Measurements from ENCODE around the gene ZNF132.
"Not testable (repeated sequence)": the region's sequence is repeated elsewhere in the genome, so short reads cannot be mapped to it uniquely, and the experiment has no call there.

Gene ZNF132

GRCh38 chr19:58407658-58408151, 32.2 kb downstream of the ZNF132 start:
- peak overlapping the region; percentile 83 for H3K4me3 ChIP-seq (ENCODE audit: control insufficient read depth, low read depth, low read length)
- peak; percentile 47 for DNase-seq (ENCODE audit: low read depth)
- no peak for TF ChIP-seq CTCF (conservative IDR thresholded peaks at IDR 0.05; ENCODE audit: control insufficient read depth, insufficient read depth, low read depth, low read length)

- peak; percentile 42 for TF ChIP-seq CTCF (conservative IDR thresholded peaks at IDR 0.05; ENCODE audit: control insufficient read depth, insufficient read depth, low read depth, low read length)
- DNase-seq (ENCODE audit: low read depth): peak; percentile 28
Observed at GRCh38 chr19:58406818-58407657, 32.9 kb downstream of the ZNF132 start.

GRCh38 chr19:58403920-58404478, 36.0 kb downstream of the ZNF132 start:
- H3K4me3 ChIP-seq (ENCODE audit: control insufficient read depth, low read depth, low read length): not testable (repeated sequence)
- DNase-seq (ENCODE audit: low read depth): peak; percentile 15

More at GRCh38 chr19:58406818-58407657, 32.9 kb downstream of the ZNF132 start:
- H3K4me3 ChIP-seq (ENCODE audit: control insufficient read depth, low read depth, low read length): peak overlapping the region; percentile 83

- TF ChIP-seq CTCF (conservative IDR thresholded peaks at IDR 0.05; ENCODE audit: control insufficient read depth, insufficient read depth, low read depth, low read length): no peak
- peak overlapping the region; percentile 68 for H3K4me3 ChIP-seq (ENCODE audit: control insufficient read depth, low read depth, low read length)
- DNase-seq (ENCODE audit: low read depth): peak; percentile 23
Observed at GRCh38 chr19:58401840-58402421, 38.0 kb downstream of the ZNF132 start.

GRCh38 chr19:58400916-58401839, 38.8 kb downstream of the ZNF132 start:
- H3K4me3 ChIP-seq (ENCODE audit: control insufficient read depth, low read depth, low read length): peak overlapping the region; percentile 68
- no peak for TF ChIP-seq CTCF (conservative IDR thresholded peaks at IDR 0.05; ENCODE audit: control insufficient read depth, insufficient read depth, low read depth, low read length)

GRCh38 chr19:58400316-58400915, 39.5 kb downstream of the ZNF132 start:
- H3K4me3 ChIP-seq (ENCODE audit: control insufficient read depth, low read depth, low read length): peak overlapping the region; percentile 55
- DNase-seq (ENCODE audit: low read depth): no peak
- no peak for TF ChIP-seq CTCF (conservative IDR thresholded peaks at IDR 0.05; ENCODE audit: control insufficient read depth, insufficient read depth, low read depth, low read length)

More at GRCh38 chr19:58400916-58401839, 38.8 kb downstream of the ZNF132 start:
- DNase-seq (ENCODE audit: low read depth): peak; percentile 99
